ENCODE measurements around the gene GSK3B.
"Not testable (repeated sequence)": the region's sequence is repeated elsewhere in the genome, so short reads cannot be mapped to it uniquely, and the experiment has no call there.

GSK3B gene

GRCh38 chr3:119934249-119934648, 160.0 kb downstream of the GSK3B start:
- DNase-seq (ENCODE audit: low read depth) = no peak

DNA sequence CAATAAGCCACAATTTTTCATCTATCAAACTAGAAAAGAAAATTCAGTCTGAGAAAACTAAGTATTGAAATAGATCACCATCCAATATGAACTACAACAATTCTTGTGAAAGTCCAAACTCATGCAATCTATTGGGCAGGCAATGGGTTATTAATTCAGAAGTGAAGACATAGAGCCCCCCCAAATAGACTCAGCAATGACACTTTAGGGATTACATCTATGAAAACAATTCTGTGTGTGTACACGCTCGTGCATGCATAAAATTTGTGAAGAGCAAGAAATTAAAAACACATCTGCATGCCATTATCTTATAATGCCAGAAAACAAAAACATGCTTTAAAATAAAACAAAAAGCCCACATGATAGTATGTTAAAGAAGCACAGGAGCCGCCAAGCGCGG, 161.0 kb downstream of the GSK3B start:
- DNase-seq (ENCODE audit: low read depth) = no peak

DNA sequence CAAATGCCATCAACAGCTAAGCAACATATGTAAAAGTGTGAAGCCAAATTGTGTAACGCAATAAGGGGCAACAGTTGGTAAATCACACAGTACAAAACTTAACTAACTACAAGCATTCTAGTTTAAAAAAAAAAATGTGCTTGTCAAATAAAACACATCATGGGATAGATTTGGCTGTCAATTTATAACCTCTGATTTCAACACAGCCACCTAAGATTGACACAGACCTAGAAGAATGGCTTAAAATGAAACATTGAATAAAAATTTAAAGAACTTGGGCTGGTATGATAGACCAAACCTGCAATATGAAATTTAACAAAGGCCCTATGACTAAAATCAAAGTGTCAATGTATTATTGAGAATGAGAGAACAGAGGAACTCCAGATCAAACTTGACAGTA, 164.0 kb downstream of the GSK3B start:
- peak; percentile 26 for DNase-seq (ENCODE audit: low read depth)

GRCh38 chr3:119927190-119927589, 167.1 kb downstream of the GSK3B start:
- DNase-seq (ENCODE audit: low read depth) = no peak

DNA sequence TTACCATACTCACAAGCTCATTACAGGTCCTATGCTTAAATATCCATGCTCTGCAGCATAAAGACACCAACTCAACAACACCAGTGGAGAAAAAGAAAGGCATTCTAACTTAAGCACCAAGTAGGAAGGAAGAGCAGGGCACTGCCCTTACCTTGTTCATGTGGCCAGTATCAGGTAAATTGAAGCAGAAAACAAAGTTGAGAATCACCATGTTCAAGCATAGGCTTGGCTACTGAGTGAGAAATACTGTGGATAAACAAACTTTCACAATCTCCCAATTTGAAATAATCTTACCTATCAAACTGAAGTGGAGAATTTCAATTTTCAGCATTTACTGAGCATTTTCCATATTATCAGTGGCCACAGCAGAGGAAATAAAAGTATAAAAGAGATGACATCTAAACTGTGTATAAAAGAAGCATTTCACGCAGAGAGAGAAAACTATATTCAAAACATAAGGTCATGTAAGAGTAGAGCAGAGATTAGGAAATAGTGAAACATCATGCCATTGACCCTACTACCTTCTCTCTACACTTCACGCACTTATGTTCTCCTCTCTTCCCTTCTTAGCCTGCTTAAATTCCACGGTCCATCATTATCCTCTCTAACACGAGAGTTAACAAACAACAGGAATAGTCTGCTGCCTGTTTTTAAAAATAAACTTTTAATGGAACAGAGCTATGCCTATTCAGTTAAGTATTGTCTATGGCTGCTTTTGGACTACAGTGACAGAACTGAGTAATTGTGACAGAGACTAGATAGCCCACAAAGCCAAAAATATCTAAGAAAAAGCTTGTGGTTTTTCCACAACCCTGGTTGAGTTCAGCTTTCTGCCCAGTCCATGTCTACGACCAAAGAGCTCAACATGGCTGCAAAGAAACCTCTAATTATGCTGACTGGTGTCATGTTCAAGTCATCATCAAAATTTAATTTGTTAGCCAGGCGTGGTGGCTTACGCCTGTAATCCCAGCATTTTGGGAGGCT, 169.8 kb downstream of the GSK3B start:
- no peak for DNase-seq (ENCODE audit: low read depth)

DNA sequence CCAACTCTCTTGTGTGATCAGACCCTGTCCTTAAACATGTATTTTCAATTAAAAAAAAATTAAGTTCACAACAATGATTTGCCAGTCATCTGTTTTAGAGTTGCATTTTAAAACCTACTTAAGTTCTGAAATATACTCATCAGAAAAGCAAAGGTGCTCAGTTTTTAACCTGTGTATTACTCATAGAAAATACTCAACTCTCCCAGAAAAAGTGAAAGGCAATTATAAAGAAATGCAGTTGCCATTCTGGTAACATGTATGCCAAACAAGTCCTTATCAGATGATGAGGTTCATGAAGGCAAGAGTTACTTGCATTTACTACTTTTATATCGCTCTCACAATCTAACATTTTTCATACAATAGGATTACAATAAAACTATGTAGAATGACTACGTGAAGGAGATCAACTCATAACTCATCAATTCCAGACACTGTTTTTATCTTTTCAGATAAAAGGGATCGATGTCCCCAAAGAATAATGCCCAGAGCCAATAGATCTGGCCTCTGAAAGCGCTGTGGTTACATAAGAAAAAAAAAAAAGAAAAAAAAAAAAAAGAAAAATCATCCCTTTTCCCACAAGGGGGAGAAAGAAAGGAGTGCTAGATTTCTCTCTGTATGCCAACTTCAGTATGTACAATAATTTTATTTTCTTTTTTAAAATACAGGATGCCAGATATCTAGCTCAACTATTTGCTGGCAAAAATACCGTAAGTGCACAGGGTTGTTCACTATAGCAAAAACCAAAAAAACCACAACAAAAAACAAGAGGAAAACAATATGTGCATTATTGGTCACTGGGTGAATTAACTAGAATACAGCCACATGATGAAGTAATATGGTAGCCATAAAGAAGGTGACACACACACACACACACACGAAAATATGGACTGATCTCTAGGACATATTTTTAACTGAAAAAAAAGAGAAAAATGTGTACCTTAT, 175.0 kb downstream of the GSK3B start:
- DNase-seq (ENCODE audit: low read depth) = no peak

GRCh38 chr3:119913021-119913420, 181.2 kb downstream of the GSK3B start:
- DNase-seq (ENCODE audit: low read depth) = peak; percentile 70

- DNase-seq (ENCODE audit: low read depth) = no peak
Measured at GRCh38 chr3:119912220-119912619, 182.0 kb downstream of the GSK3B start.

- DNase-seq (ENCODE audit: low read depth) = no peak
Measured at GRCh38 chr3:119911748-119912147, 182.5 kb downstream of the GSK3B start.

DNA sequence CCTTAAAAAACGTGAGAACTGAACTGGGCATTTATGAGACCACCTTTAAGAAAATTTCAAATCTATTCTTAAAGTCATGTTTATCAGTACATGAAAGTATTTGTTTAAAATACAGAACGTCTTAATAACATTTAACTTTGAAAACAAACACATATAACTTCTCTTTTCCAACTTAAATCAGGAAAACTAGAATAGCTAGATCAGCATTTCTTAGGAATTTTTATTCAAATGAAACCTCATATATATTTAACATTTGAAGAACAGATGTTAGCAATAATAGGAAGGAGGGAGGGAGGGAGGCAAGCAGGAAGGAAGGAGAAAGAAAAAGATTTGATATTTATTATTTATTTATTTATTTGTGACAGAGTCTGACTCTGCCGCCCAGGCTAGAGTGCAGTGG, 192.2 kb downstream of the GSK3B start:
- DNase-seq (ENCODE audit: low read depth) = no peak

DNA sequence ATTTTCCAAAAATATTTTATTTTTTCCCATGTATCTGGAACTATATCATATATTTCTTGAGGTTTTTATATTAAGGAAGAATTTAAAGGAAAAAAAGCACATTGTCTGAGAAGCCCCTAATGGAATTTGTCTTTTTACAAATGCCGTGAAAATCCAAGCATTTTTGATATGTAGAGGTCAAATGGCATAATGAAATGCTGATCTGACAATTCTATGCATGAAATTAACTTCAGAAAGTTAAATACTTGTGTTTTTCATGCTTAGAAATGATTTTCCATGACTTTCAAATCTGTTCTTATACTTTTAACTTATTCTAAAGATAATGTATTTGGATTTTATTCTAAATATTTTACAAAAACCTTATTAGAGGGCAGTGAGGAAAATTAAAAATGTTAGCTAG, 193.1 kb downstream of the GSK3B start:
- no peak for DNase-seq (ENCODE audit: low read depth)

DNA sequence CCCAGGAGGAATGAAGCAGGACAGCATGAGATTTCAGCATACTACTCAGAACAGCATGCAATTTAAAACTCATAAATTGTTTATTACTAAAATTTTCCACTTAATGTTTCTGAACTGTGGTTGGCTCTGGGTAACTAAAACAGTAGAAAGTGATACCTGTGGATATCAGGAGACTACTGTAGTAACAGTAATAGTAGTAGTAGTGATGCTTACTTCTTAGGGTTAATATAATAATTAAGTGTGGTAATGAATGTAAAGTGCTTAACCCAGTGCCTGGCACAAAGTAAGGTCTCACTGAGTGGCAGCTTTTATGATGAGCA, 195.1 kb downstream of the GSK3B start:
- DNase-seq (ENCODE audit: low read depth) = no peak

DNA sequence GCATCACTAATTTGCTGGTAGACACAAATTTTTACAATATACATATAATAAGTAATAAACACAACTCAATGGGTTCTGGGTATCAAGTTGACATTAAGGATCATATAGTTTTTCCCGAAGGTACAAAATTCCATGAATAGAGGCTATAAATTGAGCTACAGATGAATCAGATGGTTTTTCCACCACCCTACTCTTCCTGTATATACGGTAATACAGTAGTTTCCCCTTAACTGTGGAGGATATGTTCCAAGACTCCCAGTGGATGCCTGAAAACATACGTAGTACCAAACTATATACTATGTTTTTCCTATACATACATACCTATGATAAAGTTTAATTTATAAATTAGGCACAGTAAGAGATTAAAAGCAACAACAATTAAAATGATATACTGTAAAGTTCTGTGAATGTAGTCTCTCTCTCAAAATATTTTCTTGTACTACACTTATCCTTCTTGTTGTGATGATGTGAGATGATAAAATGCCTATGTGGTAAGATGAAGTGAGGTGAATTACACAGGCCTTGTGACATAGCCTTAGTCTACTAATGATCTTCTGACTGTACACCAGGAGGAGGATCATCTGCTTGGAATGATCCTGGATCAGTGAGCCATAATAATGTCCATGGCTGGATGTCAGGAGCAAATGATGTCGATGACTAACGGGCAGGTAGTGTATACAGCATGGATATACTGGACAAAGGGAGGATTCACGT, 195.6 kb downstream of the GSK3B start:
- DNase-seq (ENCODE audit: low read depth) = peak; percentile 47

DNA sequence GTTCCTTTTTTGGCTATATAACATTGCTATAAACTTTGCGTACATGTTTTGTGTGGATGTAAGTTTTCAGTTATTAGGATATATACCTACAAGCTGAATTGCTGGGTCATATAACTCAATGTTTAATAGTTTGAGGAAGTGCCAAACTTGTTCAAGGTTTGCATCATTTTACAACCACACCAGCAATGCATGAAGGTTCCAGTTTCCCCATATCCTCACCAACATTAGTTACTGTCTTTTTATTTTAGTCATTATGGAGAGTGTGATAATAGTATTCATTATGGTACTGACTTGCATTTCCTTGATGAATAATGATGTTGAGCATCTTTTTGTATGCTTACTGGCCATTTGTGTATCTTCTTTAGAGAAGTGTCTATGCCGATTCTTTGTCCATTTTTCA, 200.1 kb downstream of the GSK3B start:
- DNase-seq (ENCODE audit: low read depth) = no peak

GRCh38 chr3:119893769-119894168, 200.5 kb downstream of the GSK3B start:
- DNase-seq (ENCODE audit: low read depth) = no peak

DNA sequence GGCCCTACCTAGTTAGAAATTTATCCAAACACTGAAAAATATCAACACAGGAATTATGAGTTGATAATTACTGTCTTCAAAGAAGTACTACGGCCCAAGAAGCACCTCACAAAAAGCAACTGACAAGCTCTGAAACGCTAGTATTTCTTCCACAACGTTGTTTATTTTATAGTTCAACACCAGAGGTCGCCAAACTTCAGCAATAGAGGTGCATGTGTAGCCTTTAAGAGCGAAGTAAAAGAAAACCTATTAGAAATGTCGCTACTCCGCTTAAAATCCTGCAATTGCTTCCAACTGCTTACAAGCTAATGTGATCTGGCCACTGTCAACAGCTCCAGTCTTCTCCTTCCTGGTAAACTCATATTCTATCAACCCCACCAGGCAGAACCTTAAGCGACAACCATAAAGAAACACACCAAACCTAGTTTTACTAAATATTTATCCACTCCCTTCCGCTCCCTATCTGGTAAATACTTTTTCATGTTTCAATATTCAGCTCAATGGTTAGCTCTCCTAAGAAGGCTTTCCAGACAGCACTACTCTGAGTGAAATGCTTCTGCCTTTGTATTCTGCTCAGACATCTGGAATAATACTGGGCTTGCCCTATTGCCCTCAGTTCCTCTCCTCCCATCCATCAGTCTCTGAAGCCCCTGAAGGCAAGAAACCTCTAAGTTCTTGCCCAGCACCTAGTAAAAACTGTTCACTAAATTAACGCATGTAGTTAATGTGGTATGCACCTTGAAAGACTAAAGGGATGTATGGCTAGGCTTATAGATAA, 202.1 kb downstream of the GSK3B start:
- peak; percentile 75 for DNase-seq (ENCODE audit: low read depth)

GRCh38 chr3:119888681-119889080, 205.6 kb downstream of the GSK3B start:
- DNase-seq (ENCODE audit: low read depth) = not testable (repeated sequence)

GRCh38 chr3:119885746-119886530, 208.3 kb downstream of the GSK3B start:
- DNase-seq (ENCODE audit: low read depth) = peak; percentile 38

GRCh38 chr3:119884161-119884557, 210.1 kb downstream of the GSK3B start:
- DNase-seq (ENCODE audit: low read depth) = no peak

- DNase-seq (ENCODE audit: low read depth) = no peak
Measured at GRCh38 chr3:119883461-119884160, 210.6 kb downstream of the GSK3B start.
